HG03060 (cell line): ENCODE data around the gene CACNA1B.
"Not testable (repeated sequence)": the region's sequence is repeated elsewhere in the genome, so short reads cannot be mapped to it uniquely, and the experiment has no call there.

Source experiments
- ATAC-seq: cut with Tn5 transposase; IDR thresholded peaks from one replicate; pipeline ENCODE4 v1.9.1; 2021; ENCODE audit warnings: low read depth, moderate number of reproducible peaks; ENCODE audit not compliant: unreplicated experiment

CACNA1B gene

DNA sequence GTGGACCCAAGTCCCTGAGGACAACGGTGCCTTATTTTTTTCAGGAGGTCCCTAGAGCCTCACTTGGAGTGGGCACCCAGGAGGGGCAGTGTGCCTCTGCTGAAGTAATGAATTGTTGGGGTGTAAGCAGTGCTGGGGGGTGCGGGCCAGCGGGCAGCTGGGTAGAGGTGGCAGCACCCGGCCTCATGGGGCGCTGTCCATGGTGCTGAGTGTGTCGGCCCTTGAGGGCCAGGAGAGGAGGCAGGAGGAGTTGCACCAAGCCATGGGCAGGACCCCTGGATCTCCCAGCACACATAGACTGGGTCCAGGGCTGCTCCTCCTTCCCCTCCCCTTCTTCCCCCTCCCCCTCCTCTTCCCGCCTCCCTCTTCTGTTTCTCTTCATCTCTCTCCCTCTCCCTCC lies 7.0 kb downstream of the CACNA1B start:
- not testable (repeated sequence) for ATAC-seq

DNA sequence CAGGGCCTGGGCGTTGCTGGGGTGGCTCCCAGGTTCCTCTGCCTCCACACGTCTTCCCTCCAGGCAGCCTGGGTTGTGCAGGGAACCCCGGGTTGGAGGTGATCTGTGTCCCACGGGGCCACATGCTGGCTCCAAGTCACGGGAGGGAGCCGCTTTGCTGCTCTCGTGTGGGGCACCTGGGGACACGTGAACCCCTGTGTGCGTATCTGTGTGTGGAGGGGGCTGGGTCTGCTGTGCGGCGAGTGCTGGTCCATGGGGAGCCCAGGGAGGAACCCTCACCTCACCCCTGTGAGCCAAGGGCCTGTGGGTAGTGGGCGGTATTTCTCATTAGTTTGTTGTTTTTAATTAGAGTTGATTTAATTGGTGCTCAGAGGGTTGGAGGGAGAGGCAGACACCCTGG lies 7.5 kb downstream of the CACNA1B start:
- not testable (repeated sequence) for ATAC-seq

DNA sequence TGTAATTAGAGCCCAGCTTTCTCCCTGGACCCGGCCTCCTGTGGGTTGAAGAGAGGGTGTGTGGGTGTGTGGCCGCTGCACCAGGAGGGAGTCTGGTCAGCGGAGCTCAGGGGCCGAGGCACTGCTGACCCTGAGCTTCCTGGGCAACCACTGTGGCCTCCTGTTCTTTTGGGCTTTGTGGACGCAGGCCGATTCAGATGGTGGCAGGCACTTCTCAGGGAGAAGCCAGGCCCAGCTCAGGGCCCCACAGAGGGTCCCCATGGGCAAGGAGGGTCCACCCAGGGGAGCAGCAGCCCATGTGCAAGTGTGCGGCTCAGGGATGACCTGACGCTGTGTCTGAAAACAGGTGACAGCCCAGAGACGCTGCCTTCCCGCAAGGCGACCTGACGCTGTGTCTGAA lies 11.0 kb downstream of the CACNA1B start:
- not testable (repeated sequence) for ATAC-seq

DNA sequence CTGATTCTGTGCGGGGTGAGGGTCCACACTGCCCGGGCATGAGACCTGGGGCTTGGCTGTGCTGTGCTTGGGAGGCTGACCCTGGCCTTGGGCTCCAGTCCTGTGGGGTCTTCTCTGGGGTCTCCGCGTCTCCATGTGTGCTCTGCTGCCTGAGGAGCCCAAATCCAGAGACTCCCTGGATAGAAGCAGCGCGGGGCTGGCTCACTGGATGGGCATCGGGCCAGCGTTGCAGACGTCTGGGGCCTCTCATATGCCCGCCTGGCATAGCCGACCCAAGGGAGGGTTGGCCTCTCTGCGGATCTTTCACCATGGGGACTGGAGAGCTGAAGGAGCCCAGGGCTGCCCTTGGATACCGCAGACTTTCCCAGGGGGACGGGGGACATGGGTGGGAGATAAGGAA lies 12.4 kb downstream of the CACNA1B start:
- ATAC-seq: not testable (repeated sequence)

DNA sequence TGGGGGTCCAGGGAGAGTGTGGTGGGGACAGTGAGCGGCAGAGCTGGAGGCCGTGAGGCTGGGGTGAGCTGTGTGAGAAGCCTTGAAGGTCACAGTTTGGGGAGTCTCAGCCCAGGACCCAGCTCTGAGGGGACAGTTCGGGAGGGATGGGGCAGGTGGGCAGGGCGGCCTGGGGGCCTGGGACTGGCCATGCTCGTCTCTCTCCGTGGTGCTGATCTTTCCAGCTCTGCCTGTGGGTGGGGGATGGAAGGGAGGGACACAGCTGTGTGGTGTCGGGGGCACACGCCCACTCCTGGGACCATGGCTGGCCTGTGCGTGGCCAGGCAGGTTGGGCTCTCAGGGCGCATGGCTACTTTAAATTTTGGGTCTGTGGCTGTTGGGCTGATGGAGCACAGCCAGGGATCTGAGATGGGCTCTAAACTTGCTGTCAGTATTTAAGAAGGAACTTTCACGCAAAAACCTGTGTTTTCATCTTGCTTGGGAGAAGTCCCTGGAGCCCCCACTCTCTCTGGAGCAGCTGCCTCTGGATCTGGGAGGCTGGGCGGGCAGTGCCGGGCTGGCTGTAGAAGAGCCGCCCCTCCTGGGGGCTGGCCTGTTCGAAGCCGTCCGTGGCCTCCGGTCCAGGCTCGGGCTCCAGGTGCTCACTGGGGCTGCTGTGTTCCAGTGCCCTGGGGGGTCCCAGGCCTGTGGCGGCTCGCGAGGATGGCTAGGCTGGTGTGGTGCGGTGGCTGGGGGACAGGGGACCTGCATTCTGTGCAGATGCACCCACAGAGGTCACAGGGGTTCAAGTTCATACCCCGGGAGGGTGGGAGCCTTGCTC lies 13.4 kb downstream of the CACNA1B start:
- not testable (repeated sequence) for ATAC-seq

DNA sequence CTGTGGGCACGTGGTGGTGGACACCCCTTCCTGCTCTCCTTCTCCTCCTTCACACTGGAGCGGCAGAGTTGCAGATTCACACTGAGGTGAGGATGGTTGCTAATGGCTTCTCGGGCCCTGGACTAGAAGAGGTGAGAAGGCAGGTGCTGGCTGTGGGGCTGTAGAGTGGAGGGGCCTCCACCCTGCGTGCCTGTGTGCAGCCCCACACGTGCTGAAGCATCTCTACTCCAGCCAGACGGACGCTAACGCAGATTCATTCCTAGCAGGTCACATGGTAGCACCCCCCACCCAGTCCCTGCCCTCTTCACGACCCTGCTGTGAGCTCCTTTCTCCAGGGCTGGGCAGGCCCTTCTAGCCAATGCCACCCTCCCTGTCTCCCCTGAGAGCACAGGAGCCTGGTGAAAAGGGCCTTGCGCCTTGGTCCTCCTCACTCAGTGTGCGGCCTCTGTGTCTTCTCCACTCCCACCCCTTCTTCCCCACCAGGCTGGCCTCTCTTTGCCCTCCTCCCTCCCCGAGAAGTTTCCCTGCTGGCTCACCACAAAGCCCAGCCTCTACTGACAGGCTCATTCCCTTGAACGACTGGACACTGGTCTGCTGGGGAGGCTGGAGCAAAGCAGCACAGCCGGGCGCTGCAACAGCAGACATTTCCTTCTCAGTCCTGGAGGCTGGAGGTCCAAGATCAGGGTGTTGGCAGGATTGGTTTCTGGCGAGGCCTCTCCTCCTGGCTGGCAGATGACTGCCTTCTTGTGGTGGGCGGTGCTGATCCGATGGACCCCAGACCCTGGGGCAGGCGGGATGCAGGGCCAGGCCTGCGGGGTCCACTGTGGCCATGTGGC lies 14.2 kb downstream of the CACNA1B start:
- no peak for ATAC-seq

DNA sequence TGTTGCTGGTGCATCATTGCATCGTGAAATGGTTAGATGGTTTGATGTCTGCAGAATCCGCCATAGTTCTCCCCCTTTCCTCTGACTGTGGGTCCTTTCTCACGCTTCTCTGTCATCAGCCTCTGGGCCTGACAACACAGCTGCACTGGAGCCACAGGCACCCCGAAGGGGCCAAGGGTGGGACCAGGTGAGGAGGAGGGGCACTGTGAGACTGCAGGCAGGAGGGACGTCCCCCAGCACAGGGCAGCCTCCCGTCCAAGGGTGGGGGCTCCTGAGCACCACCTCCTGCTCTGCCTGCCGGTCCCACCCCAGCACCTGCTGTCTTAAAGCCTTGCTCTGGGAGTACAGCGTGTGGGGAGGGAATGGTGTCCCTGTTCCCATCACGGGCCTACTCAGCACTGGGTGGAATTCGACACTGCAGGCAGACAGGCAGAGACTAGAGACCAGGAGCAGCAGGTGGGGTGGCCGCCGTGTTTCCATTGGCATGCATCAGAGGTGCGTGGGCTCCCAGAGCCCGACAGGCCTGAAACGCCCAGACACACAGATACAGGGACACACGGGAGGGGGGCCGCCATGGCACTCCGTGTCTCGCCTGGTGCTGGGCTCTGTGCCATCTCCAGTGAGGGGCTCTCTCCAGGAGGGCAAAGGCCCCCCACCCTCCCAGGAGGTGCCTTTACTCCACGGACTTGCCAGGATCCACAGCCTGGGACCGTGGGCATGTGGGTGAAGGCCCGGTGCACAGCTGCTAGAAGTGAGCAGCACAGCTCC lies 15.0 kb downstream of the CACNA1B start:
- ATAC-seq: no peak

DNA sequence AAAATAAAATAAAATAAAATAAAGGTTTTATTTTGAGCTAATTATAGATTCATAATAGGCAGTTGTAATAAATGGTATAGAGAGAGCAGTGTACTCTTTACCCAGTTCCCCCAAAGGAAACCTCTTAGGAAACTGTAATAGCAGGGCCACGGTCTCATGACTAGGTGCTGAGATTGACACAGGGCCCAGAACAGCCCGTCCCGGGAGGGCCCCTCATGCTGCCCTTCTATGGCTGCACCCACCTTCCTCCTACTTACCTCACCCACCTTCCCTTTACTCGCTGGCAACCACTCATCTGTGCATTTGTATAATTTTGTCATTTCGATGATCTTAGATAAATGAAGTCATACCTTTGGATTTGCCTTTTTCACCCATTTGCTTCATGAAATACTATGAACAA lies 16.1 kb downstream of the CACNA1B start:
- no peak for ATAC-seq

DNA sequence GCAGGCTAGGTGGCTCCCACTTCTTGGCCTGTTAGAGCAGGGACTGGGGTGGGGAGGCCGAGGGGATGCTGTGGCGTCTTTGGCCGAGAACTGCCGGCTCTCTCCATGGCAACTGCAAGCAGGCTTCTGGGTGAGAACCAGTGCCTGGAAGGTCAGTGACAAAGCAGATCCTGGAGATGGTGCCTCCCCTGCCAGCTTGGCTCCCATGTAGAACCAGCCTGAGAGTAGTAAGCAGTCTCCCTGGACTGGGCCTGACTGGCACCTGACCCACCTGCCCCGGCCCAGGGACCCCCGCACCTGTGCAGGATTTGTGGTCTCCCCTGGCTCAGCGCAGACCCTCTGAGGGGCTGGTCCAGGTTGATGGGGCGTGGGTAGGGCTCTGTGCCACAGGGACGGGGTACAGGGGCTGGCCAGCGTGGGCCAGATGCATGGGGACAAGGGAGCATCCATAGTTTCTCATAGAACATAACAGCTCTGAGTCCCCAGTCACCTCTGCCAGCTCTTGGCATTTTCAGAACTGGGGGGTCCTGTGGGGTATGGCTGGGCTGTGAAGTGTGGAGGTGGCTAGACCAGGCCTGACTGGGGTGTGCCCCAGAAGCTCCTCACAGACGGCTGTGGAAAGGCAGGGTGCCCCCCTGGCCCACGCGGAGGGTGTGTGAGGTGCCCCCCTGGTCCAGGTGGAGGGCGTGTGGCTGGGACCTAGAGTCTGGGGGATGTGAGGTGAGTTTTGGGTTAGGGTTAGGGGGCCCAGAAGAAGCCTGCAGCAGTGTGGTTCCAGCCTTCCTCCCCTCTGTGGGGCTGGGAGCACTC lies 22.2 kb downstream of the CACNA1B start:
- no peak for ATAC-seq

DNA sequence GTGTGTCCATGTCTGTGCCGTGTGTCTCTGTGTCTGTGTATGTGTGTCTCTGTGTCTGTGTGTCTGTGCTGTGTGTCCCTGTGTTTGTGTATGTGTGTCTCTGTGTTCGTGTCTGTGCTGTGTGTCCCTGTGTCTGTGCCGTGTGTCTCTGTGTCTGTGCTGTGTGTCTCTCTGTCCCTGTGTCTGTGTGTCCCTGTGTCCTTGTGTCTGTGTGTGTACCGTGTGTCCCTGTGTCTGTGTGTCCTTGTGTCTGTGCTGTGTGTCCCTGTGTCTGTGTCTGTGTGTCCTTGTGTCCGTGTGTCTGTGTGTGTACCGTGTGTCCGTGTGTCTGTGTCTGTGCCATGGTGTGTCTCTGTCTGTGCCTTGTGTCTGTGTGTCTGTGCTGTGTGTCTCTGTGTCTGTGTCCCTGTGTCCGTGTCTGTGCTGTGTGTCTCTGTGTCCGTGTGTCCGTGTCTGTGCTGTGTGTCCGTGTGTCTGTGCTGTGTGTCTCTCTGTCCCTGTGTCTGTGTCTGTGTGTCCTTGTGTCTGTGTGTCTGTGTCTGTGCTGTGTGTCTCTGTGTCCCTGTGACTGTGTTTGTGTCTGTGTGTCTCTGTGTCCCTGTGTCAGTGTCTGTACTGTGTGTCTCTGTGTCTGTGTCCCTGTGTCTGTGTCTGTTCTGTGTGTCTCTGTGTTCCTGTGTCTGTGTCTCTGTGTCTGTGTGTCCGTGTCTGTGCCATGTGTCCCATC lies 23.2 kb downstream of the CACNA1B start:
- ATAC-seq: no peak

DNA sequence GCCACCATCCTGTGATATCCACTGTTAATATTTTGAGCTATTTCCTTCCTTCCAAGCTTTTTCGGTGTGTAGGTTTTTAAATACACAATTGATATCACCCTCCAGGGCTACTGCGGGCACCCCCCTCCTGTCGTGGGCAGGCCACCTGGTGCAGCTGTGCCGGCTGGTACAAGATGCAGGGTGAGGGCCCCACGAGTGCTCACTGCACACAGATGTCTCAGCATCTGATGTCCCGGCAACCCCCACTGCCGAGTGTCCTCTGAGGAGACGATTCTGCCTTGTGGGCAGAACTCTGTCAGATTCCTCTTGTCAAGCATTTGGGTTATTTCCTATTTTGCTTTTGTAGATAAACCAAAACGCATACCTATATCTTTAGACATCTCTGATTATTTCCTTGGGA lies 25.1 kb downstream of the CACNA1B start:
- ATAC-seq: no peak

DNA sequence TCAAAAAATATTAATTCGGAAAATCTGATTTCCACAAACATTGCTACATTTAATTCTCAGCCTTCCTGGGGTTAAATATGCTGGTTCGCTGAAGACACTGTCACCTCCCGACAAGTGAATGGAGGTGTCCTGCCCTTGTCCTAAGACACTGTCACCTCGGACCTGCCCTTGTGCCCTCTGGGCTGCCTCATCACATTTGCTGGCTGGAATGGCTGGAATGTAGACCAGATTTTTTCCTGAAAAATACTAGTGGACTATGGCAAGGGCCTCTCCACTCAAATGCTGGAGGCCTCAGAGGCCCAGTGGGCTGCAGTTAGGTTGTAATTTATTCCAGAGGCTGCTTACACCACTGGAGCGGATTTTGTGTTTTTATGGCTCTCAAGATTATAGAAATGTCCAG lies 28.2 kb downstream of the CACNA1B start:
- ATAC-seq: no peak

DNA sequence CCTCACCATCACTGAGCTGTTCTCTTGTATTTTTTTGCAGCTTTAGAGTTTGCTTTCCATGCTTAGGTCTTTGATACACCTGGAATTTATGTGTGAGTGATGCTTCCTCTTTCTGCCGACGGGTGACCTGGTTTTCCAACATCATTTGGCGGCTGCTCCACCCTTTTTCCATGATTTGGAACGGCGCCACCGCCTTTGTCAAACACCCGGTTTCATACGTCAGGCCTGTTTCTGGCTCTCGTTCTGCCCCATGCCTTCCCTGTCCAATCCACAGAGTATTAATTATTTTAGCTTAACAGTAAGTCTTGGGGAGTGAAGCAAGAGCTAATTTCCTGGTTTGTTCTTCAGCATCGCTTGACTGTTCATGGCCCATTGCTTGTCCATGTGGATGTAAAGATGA lies 30.2 kb downstream of the CACNA1B start:
- no peak for ATAC-seq

DNA sequence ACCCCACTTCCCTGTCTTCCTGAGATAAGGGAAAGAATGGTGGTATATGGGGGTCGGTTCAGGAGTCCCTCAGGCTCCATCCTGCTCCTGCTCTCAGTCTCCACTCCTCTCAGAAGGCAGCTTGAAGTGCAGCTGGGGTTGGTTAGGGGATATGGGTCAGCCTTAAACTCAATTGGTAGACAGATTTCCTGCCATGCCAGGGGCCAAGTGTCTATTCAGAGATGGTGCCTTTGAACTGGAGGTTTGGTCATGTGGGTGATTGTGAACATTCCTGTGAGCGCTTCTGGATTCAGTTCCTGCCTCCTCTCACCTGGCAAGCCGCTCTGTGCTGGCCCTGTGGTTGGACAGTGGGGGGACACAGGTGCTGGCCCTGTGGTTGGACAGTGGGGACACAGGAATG lies 35.1 kb downstream of the CACNA1B start:
- no peak for ATAC-seq

DNA sequence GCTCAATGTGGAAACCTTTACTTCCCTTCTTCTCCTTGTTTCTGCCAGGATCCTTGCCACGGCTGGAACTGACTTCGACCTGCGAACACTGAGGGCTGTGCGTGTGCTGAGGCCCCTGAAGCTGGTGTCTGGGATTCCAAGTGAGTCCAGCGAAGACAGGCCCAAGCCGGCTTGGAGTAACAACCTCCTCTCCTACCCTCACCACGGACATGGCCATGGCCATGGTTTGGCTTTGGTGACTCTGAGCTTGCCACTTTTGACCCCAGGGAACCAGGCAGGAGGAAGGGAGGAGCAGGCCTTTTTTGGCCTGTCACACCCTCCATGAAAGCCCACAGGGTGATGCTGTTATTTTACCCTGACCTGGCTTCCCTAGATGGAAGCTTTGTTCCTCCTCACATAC lies 35.5 kb downstream of the CACNA1B start:
- ATAC-seq: no peak

DNA sequence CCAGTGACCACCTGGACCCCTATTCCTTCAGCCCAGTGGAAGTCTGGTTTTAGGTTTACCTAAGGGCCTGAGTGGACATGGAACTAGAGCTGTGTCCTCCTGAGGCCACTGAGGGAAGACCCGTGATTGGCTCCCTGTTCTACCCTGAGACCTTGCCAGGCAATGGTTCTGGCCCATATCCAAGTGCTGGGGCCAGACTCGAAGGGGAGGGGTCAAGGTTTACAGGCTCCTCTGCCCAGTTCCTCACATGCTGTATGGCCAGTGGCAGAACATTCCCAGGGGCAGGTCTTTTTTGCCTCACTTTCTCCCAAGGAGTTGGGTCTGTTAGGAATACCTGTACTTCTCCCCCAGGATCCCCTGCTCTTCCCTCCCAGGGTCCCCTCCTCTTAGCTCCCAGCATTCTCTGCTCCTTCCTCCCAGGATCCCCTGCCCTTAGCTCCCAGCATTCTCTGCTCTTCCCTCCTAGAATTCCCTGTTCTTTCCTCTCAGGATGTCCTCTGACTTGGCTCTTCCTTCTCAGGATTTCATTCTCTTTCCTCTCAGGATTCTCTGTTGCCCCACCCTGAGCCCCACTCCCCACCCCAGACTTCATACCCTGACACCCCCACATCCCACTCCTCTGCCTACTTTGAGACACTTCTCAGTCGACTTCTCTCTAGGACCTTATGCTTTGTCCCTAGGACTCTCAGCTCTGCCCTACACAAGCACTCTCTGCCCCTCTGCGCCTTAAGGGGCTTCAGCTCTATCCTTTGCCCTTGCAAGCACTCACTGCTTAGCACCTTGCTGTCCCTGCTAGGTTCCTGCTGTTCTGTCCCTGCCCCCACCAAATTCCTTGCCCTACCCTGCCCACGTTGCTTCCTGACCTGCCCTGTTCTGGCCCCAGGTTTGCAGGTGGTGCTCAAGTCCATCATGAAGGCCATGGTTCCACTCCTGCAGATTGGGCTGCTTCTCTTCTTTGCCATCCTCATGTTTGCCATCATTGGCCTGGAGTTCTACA lies 36.5 kb downstream of the CACNA1B start:
- no peak for ATAC-seq

DNA sequence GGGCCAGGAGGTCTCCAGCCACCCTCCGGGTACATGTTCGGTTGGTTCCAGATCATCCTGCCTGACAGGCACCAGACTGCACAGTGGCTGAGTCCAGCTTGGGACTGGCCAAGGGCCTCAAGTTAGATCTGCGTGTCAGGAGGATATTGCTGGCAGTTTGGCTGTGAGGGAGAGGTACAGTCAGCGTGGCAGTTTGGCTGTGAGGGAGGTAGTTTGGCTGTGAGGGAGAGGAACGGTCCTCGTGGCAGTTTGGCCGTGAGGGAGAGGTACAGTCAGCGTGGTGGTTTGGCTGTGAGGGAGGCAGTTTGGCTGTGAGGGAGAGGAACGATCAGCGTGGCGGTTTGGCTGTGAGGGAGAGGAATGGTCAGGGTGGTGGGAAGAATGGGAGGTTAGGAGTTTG lies 39.0 kb downstream of the CACNA1B start:
- ATAC-seq: no peak

DNA sequence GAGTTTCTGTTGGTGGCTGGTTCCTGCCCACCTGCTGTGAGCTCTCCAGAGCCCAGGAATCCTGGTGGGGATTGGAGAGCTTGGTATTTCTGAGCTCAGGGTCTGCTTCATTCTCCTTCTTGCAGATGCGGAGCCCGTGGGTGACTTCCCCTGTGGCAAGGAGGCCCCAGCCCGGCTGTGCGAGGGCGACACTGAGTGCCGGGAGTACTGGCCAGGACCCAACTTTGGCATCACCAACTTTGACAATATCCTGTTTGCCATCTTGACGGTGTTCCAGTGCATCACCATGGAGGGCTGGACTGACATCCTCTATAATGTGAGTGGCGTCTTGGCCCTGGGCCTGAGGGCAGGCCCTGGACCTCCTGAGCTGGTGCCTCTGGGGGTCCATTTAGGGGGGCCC lies 39.5 kb downstream of the CACNA1B start:
- no peak for ATAC-seq
